WI38 (cell line): ENCODE measurements around the gene JAKMIP1.

Experiments used
- H3K4me3 ChIP-seq: 2 replicates; pipeline ENCODE4 v1.5.1; 2011; ENCODE audit warnings: low read depth, mild to moderate bottlenecking, control low read depth, low read length
- CTCF ChIP-seq: IDR thresholded peaks from 2 replicates; pipeline ENCODE4 v1.5.1; 2012; ENCODE audit warnings: low read depth, mild to moderate bottlenecking, control low read depth, low read length

The JAKMIP1 gene

GRCh38 chr4:5980436-5981155, 219.8 kb downstream of the JAKMIP1 start:
- H3K4me3 ChIP-seq = no peak overlapping the region
- no peak for TF ChIP-seq CTCF

GRCh38 chr4:5979981-5980380, 220.4 kb downstream of the JAKMIP1 start:
- no peak for TF ChIP-seq CTCF
- H3K4me3 ChIP-seq = no peak overlapping the region

GRCh38 chr4:5976921-5977320, 223.4 kb downstream of the JAKMIP1 start:
- TF ChIP-seq CTCF = no peak
- H3K4me3 ChIP-seq = no peak overlapping the region

GRCh38 chr4:5976431-5976830, 223.9 kb downstream of the JAKMIP1 start:
- no peak for TF ChIP-seq CTCF
- no peak overlapping the region for H3K4me3 ChIP-seq
